ENCODE measurements around the gene TBL1X.

GRCh38 chrX:9430346-9430921 is 34.4 kb upstream of the TBL1X start:
- TF ChIP-seq CTCF (conservative IDR thresholded peaks at IDR 0.05; ENCODE audit: low read length) (no peak), EZH2phosphoT487 (IDR thresholded peaks at IDR 0.05; ENCODE audit: borderline replicate concordance, low read depth, low read length) (no peak)

All from OCI-LY7 (cell line).